Stimulated activated CD8-positive, alpha-beta memory T cell treated with anti-CD3 and anti-CD28 coated beads, Interleukin-4, amount 100 ng/mL, for 48 hours (primary cell): ENCODE data around the gene MEGF11.
A peak's percentile ranks its signal among the peaks of the same experiment; 100 is the strongest.

Source experiments
- DNase-seq: peaks from one replicate; pipeline ENCODE4 v3.0.0-alpha.2; 2020

MEGF11 gene

DNA sequence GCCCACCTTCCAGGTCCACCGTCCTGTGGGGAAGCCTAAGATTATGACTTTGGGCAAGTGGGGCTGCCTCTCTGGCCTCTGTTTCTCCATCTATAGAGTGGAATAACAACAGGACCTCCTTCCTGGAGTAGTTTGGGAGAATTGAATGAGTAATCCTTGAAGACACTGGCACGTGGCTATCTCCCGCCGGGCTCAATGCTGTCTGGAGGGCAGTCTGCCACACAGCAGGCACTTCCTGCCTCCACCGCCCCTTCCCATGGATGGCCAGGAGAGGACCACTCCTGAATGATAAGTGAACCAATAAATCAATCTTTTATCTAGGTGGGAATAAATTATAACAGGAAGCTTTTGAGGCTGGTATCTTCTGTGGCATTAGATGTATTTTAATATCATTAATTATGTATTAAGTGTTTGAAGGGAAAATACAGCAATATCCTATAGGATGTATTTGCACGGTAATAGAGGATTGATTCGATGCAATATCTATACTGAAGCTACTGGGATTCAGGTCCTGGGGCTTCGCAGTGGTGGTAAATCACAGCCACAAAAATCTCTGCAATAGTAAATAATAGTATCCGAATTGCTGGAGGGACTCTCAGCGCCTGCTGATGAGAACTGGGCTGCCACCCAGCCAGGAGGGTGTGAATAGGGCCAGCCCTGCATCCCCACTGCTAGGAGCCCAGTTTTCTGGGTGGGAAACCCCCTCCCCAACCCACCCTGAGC lies 15.9 kb downstream of the MEGF11 start:
- no peak for DNase-seq

DNA sequence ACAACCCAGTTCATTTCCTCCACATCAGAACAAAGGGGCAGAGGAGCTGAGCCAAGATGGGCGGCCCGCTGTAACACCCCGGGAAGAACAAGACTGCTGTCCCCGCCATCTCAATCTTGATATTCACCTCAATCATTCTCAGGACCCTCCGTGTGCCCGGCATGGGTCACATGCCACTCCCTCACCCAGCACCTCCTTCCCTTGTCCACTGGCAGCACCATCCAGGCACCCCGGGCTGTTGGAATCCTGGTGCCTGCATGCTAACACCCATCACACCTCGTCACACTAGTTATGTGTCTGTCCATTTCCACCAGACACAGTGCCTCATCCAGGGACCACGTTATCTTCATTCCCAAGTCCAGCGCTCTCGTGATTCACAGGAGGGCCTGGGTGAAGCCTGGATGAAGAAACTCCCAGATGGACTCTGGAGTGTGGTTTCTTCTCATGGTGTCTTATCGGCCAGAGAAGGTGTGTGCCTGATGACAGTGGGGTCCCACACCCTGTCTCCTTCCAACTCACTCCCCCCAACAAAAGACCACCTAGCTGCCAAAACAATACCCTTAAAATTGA lies 16.7 kb downstream of the MEGF11 start:
- no peak for DNase-seq

DNA sequence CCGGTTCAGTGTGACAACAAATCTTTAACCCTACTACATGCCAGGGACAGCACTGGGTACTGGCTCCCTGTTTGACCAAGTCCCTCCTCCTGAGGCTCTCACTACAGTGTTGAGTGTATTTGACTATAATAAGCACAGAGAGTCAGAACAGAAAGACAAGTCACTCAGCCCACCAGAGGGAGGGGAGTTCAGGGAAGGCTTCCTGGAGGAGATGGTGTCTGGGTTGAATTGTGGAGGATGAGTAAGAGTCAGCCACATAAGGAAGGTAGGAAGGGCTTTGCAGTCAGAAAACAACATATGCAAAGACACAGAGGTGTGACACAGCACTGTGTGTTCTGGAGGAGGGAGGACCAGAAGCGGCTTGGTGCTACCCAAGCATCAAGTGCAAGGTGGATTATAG lies 17.7 kb downstream of the MEGF11 start:
- DNase-seq, result no peak

DNA sequence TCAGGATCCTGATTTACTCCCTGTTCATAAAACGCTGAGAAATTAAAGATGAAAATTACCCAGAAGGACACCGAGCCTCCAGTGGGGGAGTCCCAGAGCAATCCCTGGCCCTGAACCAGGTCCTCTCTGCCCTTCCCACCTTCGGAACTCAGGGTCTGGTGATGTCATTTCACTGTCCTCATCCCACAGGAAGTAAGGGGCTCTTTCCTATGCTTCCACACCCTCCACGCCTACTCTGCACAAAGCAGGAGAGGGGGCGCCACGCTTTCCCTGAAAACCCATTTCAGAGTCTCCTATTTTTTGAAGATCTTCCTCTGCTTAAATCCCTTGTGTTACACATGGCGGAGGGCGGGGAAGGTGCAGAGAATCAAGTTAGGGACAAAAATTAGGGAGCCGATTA lies 18.8 kb downstream of the MEGF11 start:
- no peak for DNase-seq

DNA sequence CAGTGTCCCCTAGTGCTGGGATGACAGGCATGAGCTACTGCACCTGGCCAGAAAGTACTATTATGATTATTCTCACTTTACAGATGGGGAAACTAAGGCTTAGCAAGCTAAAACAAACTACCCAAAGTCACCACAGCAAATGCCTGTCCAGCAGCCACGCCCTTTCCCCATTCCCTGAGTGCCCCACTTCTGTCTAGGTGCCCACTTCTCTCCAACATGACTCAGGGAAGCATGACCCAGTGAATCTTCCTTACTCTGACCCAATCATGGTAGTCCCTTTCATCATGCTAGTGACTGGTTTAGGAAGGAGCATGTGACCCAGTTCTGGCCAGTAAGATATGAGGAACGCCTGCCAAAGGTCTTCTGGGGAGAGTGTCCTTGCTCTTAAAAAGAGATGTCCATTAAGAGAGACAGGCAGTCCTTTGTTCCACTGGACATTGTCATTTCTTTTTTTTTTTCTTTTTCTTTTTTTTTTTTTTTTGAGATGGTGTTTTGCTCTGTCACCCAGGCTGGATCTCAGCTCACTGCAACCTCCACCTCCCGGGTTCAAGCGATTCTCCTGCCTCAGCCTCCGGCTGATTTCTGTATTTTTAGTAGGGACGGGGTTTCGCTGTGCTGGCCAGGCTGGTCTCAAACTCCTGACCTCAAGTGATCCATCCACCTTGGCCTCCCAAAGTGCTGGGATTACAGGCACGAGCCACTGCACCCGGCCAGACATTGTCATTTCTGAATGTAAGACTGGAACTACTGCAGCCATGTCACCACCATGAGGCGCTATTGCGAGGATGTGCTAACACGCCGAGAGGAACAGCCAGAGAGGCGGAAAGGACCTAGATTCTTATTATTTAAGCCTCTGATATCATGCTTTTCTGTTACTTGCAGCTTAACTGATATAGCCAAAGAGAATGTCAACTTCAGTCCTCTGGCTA lies 19.8 kb downstream of the MEGF11 start:
- DNase-seq, result peak; percentile 40

DNA sequence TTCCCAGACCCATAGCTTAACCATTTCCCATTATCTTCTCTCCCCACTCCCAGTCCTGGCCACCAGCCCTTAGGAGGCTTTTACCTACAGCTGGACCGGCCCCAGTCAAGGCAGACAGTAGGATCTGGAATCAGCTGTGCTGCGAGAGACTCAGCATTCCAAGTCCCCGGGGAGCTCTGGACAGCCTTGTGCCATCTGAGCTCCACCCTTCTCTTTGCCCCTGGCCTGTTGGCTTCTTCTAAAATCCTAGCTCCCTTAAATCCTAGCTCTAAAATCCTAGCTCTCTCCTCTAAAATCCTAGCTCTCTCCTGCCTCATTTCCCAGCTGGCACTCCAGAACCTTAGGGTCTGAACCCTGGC lies 21.3 kb downstream of the MEGF11 start:
- no peak for DNase-seq

DNA sequence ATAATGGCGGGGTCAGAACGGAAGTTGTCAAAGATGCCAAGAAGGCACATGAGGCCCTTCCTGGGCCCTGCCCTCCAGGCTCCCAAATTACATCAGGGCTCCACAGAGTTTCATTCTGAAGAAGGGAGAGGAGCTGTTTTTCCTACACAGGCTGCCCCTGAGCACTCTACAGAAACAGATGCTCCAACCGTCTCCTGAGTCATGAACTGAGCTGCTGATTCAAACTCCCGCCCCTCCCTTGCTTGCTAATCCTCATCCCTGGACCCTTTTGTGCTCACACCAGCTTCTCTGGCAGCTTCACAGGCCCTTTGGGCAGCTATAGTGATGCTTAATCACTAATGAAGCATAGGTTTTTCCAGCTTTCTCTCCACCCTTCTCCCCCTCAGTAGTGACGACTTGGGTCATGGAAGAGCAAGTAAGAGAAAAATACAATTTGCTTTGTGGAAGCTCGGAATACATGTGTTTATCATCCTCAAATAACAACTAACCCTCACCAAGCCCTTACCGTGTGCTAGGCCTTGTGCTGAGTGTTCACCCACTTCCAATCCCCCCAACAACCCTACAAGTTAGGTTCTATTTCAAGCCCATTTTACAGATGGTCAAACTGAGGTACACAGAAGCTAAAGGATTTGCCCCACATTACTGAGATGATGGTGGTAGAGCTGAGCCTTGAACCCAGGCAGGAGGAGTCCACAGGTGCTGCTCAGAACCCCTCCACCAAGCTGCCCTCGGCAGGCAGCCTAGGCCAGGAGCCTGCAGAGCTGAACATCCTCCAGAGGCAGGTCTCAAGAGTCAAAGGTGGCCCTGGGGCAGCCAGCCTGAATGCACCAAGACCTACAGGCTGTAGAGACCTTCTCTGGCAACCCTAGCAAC lies 21.9 kb downstream of the MEGF11 start:
- DNase-seq, result no peak

DNA sequence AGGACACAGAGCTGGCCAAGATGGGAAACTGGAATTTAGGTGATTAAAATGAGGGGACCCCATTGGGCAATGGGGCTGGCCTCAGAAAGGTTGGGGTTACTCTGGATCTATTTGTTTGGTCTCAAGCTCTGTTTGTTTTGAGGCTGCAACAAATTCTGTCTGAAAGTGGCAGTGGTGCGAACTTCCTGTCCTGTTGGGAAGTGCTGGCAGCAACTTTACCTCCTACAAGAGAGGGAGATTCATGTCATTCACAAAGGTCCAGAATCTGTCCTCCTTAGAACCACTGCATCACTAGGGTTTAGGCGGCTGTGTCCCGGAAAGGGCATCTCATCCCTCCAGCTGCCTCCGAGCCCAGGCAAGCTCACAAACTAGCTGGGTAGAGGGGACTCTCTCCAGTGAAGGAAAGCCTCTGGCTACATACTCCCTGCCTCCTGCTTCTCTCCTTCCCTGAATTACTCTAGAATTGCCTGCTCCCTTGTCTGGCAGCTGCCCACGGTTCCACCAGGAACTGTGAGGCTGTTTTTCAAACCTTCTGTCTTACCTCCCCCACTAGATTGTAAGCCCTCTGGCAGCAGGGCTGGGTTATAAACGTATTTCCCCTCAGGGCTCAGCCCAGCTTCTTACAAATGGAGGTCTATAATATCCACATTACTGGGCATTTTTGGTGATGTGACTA lies 23.6 kb downstream of the MEGF11 start:
- no peak for DNase-seq

DNA sequence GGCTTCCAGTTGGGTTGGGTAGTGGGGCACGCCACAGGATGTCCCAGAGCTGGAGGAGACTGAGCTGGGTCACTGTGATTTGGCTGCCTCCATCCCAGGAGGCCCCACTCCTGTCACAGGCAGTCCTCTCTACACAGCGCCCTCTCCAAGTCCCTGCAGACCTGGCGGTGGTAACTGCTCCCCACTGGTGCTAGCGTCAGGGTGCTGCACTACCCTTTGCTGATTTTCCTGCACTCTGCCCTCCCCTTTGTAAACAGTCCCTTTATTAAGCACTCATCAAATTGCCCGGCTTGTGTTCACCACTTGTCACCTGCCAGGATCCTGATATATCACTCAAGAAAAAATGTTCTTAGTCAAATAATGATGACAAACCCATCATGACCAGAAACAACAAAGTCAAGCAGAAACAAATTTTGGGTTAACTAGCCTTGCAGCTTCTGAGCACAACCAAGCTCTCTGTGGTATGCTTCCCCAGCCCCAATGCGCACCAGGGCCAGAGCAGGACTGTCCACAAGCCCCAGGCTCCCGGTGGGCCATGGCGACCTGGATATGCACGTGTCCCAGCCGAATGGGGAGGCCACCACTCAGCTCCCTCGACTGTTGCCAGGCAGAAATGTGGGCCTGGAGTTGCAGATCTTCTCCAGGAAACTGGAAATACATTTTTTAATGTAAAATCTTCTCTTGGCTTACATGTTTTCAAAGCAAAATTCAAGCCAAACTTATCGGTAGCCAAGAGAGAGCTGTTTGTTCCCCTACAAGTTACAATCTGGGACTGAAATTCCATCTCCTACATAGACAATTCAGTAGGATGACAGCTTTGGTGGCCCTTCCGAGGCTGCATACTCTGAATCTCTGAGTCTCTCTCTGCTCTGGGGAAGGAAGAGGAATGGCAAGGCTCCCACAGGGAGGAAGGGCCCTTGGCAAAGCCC lies 24.5 kb downstream of the MEGF11 start:
- DNase-seq, result no peak

DNA sequence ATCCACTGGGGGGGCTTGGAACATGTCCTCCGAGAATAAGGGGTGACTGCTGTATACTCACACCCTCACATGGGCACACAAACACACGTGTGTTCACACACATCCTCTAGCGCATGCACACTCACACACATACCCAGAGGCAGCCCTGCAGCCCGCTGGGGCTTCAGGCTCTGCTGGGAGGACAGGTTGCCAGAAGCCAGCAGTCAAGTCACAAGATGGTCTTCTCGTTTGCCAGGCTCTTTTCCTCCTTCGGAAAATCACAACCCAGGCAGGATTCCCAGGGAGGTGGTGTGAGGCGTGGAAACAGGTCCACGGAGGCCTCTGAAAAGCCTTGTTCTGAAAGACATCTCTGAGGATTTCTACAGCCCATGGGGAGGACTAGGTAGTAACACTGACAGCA lies 26.8 kb downstream of the MEGF11 start:
- DNase-seq, result no peak

DNA sequence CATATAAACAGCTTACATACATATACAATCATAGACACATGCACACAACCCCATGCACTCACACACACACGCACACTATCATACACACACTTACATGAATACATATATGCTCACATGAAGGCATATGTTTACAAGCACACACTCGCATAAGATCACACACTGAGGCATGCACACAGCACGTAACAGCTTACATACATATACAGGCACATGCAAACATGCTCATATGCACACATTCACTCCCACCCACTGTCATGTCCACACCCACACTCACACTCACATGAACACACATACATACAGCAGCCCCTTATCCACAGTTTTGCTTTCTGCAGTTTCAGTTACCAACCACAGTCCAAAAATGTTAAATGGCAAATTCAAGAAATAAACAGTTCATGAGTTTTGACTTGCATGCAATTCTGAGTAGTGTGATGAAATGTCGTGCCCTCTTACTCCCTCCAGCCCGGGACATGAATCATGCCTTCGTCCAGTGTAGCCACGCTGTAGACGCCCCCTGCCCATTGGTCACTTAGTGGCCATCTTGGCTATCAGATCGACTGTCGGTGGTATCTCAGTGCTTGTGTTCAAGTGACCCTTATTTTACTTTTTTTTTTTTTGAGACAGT lies 27.8 kb downstream of the MEGF11 start:
- DNase-seq, result no peak

DNA sequence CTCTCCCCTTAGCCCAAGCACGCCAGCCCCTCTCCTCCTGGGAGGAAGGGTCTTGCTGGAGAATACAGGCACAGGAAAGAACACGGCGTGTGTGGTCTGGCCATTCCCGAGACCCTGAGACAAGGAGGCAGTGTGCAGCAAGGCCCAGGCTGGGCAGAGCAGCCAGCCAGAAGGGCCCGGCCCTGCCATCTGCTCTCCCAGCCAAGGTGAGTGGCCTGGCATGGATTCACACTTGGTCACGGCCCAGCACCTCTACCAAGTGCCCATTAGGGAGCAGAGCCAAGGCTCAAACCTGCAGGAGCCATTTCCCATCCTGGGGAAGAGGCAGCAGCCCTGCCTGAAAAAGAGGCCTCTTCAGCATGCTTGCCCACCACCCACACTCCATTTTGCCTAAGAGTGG lies 28.6 kb downstream of the MEGF11 start:
- DNase-seq, result no peak

DNA sequence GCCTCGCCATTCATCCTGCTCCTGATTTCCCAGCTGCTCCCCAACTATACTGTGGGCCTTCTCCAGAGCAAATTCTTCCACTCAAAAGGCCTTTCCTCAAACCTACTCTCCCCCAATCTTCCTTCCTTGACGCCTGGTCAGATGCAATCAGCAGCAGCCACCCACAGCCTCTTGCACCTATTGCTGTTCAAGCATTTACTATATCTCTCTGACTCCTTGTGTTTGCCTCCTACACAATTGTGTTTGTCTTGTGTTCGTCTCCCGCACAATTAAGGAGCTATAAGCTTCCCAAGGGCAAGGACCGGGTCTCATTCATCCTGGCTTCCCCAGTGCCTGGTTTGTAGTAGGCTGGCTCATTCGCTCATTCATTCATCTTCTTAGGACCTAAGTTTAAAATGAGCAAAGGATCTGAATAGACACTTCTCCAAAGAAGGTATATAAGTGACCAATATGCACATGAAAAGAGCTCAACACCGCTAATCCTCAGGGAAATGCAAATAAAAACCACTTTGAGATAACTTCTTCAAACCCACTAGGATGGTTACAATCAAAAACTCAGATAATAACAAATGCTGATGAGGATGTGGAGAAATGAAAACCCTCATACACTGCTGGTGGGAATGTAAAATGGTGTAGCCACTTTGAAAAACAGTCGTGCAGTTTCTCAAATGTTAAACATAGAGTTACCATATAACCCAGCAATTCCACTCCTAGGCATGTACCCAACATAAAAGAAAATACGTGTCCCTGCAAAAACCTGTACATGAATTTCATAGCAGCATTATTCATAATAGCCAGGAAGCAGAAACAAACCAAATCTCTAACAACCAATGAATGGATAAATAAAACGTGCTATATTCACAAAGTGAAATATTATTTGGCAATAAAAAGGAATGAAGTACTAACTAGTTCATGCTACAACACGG lies 31.0 kb downstream of the MEGF11 start:
- DNase-seq, result no peak

DNA sequence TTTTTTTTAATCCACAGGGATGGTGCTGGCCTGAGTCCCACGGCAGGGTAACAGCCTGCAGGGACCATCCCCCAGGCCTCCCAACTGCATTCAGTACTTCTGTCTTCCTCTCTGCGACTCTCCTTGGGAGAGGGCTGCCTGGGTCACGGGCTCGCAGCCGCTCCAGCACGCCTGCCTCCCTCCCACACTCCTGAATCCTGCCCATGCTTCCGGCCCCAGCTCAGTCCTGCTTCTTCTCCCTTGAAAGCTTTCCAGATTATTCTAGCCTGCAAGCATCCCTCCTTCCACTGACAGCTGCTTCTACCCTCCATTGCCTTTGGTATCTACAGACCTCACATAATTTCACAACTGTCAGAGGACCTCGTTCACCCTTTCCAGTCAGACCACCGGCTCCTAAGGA lies 32.4 kb downstream of the MEGF11 start:
- no peak for DNase-seq

DNA sequence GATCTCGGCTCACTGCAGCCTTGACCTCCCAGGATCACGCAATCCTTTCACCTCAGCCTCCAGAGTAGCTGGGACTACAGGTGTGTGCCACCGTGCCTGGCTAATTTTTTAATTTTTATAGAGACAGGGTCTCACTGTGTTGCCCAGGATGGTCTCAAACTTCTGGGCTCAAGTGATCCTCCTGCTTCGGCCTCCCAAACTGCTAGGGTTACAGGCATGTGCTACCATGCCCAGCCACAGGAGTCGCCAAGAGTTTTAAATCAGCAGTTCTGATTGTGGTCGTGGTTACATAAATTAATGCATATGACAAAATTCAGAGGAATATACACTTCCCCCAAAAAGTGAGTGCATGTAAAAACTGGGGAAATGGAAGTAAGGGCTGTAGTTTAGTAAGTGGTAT lies 32.9 kb downstream of the MEGF11 start:
- no peak for DNase-seq

DNA sequence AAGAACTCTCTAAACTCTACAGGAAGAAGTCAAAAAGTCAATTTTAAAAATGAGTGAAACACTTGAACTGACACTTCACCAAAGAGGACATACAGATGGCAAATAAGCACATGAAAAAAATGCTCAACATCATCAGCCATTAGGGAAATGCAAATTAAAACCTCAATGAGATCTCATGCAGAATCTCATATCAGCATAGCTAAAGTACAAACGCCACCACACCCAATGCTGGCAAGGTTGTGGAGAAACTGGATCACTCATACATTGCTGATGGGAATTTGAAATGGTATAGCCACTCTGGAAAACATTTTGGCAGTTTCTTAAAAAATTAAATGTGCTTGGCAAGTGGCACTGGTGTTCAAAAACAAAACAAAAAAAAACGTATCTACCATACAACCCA lies 34.2 kb downstream of the MEGF11 start:
- no peak for DNase-seq

DNA sequence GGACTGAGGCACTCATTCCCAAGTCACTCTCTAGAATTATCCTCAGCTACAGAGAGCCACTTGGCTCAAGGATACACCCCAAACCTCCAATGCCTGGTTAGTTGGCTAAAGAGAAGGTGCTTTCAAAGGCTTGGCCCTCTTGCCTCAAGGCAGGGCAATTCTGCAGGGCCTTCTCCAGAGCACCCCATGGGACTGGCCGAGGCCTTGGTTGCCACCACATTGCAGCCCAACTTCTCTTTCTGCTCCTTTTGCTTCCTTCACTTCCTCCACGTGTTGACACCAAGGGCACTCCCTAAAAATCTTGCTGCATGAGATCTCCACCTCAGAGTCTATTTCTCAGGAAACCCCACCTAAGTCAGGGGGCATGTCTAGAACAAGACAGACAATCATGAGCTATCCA lies 36.7 kb downstream of the MEGF11 start:
- no peak for DNase-seq

DNA sequence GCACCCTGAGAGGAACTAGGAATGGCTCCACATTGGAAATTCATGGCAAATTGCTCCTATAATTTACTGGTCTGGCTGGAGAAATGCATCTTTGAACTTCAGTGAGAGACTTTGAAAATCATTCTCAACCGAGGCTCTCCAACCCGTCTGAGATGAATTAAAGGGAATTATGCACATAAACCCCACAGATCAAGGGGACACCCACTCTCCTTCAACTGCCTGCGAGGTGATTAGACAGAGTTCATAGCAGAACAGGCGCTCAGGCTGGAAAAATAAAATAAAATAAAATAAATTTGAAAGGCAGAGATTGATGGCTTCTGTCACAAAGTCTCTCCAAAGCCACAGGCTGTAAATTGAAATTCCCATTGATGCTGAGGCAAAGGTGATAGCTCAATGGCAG lies 37.7 kb downstream of the MEGF11 start:
- DNase-seq, result no peak

DNA sequence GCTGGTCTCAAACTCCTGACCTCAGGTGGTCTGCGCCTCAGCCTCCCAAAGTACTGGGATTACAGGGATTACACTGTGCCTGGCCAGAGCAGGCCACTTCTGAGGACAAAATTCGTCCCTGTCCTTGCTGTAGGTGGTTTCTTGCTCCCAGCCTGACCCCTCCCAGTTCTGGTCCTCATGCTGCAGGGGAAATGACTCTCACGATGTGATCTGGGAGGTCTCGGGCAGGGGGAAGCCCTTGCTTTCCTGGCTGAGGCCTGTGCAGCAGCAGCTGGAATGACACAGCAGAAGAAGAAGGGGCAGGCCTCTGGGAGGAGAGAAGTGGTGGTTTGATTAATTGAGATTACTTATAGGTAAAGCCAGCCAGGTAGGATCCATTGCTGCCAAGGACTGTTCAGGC lies 39.3 kb downstream of the MEGF11 start:
- DNase-seq, result no peak

DNA sequence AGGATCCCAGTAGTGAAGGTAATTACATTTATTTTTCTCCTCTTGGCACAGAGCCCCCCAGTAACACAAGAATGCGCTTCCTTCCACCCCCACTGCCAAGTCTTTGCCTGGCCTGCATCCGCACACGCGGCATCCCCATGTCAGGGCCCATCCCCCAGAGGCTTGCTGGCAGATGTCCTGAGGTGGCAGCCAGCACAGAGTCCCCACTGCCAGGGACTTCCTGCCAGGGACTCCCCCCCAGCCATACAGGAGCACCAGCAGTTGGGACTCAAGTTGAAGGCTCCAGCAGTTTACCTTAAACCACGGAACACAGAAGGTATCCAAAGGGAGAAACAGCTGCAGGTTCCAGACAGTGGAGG lies 41.0 kb downstream of the MEGF11 start:
- DNase-seq, result no peak
